Measurements from ENCODE around the gene GAS7. TPM values are rescaled to one million over a fixed set of nuclear protein-coding genes. Genes with fewer than 3 reads are reported as not detected.

Gene GAS7
- total and polyA plus RNA-seq, 2 of the 13 experiments (the other 11 are each of a cell fraction or from before 2014, with no cell fraction given), result 1.0 to 5.2 TPM

DNA sequence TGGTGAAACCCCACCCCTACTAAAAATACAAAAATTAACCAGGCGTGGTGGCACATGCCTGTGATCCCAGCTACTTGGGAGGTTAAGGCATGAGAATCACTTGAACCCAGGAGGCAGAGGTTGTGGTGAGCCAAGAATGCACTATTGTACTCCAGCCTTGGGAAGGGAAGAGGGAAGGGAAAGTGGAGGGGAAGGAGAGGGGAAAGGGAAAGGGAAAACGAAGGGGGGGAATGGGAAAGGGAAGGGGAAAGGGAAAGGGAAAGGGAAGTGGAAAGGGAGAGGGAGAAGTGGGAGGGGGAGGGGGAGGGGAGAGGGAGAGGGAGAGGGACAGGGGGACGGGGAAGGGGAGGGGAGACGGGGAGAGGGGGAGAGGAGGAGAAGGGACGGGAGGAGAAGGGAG lies 122.5 kb downstream of the GAS7 start:
- no peak for FAIRE-seq

More for the DNA sequence above, 122.5 kb downstream of the GAS7 start:
- CTCF ChIA-PET (ENCODE audit: low intra/inter-chr PET ratio, low total read pairs), result no interaction called here
- Histone ChIP-seq H3K27ac (ENCODE audit: extremely low read length, insufficient read depth, low read length) (no peak overlapping the region), H4K20me1 (ENCODE audit: insufficient read depth, low read length) (no peaks in the 10 kb centered on the region), H3K4me2 (ENCODE audit: low read depth, low read length) (no peak overlapping the region), H3K9ac (ENCODE audit: insufficient read depth, low read depth, low read length) (no peak overlapping the region), H3K9me3 (ENCODE audit: low read length) (no peaks in the 10 kb centered on the region), H3K79me2 (ENCODE audit: insufficient read depth, low read length) (no peaks in the 10 kb centered on the region), H3K27me3 (ENCODE audit: control insufficient read depth in 1 of 2, insufficient read depth in 2 of 2, low read length in 2 of 2) (peaks cover 0 to 15% of the 10 kb centered on the region in 2 experiments; a peak in 3 of 5 replicates), H3K4me1 (ENCODE audit: insufficient read depth, low read length) (no peaks in the 10 kb centered on the region), H3K4me3 (replicated peaks in 1 of 3; ENCODE audit: insufficient read depth in 1 of 3, low read depth in 2 of 3, low read length in 3 of 3) (no peak overlapping the region), H3K36me3 (replicated peaks in 1 of 2; ENCODE audit: control insufficient read depth in 1 of 2, insufficient read depth in 2 of 2, low read length in 2 of 2) (no peaks in the 10 kb centered on the region), H2AFZ (ENCODE audit: low read length) (no peak overlapping the region)
- no TSS peak for BruUV-seq (replicated peaks)
- DNase-seq (ENCODE audit: low spot score) (no peak), ATAC-seq (no peak)
- POLR2A ChIA-PET, result no interaction called here
- 16% methylated on average over 5 of the region's 5 CpGs for WGBS (ENCODE audit: low lambda C conversion rate)
- in situ Hi-C loops (cut with HindIII; ENCODE audit: extremely low pct_ligation_motif_present, low pct_unique_long_range_greater_than_20kb) (no loop called here), intact Hi-C loops (cut with micrococcal nuclease; ENCODE audit: unreplicated experiment) (no loop called here)
- TF ChIP-seq PHF8 (CRISPR knock-in tag; IDR thresholded peaks at IDR 0.05) (no peak), SRF (IDR thresholded peaks at IDR 0.05; ENCODE audit: low read depth, low read length) (no peak), ZBTB7A (CRISPR knock-in tag; IDR thresholded peaks at IDR 0.05) (no peak), NR2F6 (IDR thresholded peaks at IDR 0.05) (no peak), NR2F6 (CRISPR knock-in tag; IDR thresholded peaks at IDR 0.05) (no peak), SP4 (CRISPR knock-in tag; IDR thresholded peaks at IDR 0.05) (no peak), GZF1 (CRISPR knock-in tag; IDR thresholded peaks at IDR 0.05) (no peak), ZNF24 (IDR thresholded peaks at IDR 0.05) (no peak), U2AF2 (IDR thresholded peaks at IDR 0.05; ENCODE audit: low read depth, low read length) (no peak), MYC (CRISPR knock-in tag; IDR thresholded peaks at IDR 0.05; ENCODE audit: borderline replicate concordance) (no peak), ISX (CRISPR knock-in tag; conservative IDR thresholded peaks at IDR 0.05) (no peak), ZNF770 (CRISPR knock-in tag; IDR thresholded peaks at IDR 0.05) (no peak), TRAFD1 (CRISPR knock-in tag; IDR thresholded peaks at IDR 0.05; ENCODE audit: borderline replicate concordance) (no peak), FOSL1 (CRISPR knock-in tag; IDR thresholded peaks at IDR 0.05; ENCODE audit: borderline replicate concordance) (no peak), CC2D1A (CRISPR knock-in tag; IDR thresholded peaks at IDR 0.05) (no peak), ZNF441 (CRISPR knock-in tag; IDR thresholded peaks at IDR 0.05; ENCODE audit: borderline replicate concordance) (no peak), CHCHD3 (CRISPR knock-in tag; IDR thresholded peaks at IDR 0.05) (no peak), ZFYVE20 (CRISPR knock-in tag; IDR thresholded peaks at IDR 0.05; ENCODE audit: borderline replicate concordance, low read depth) (no peak), MED13 (CRISPR knock-in tag; IDR thresholded peaks at IDR 0.05) (no peak)
